ENCODE measurements around the gene ASAH2.

ASAH2 gene

GRCh38 chr10:50251394-50251793 lies at the start of gene ASAH2:
TSS of gene ASAH2 (minus strand) at chr10:50251516. CDS start at chr10:50248610, 2,906 bp downstream.
- Histone ChIP-seq H3K27me3 (peaks cover 49% of the 10 kb centered on the region), H3K4me1 (ENCODE audit: control insufficient read depth in 1 of 2, insufficient read depth in 1 of 2, low read depth in 1 of 2, low read length in 1 of 2) (no peaks in the 10 kb centered on the region), H3K27ac (no peak within 1 kb of the TSS), H3K4me3 (ENCODE audit: low read depth in 1 of 2, low read length in 1 of 2) (no peak within 1 kb of the TSS), H3K36me3 (no peaks in the 10 kb centered on the region), H3K9me3 (no peaks in the 10 kb centered on the region)
- no peak for TF ChIP-seq CTCF (IDR thresholded peaks at IDR 0.05)

- Histone ChIP-seq H3K4me1 (ENCODE audit: control insufficient read depth in 1 of 2, insufficient read depth in 1 of 2, low read depth in 1 of 2, low read length in 1 of 2) (no peaks in the 10 kb centered on the region), H3K27ac (no peak overlapping the region), H3K9me3 (no peaks in the 10 kb centered on the region), H3K4me3 (ENCODE audit: low read depth in 1 of 2, low read length in 1 of 2) (no peak overlapping the region), H3K27me3 (no peaks in the 10 kb centered on the region), H3K36me3 (no peaks in the 10 kb centered on the region)
- TF ChIP-seq CTCF (IDR thresholded peaks at IDR 0.05), result no peak
Measured at GRCh38 chr10:50299948-50300669, 48.8 kb upstream of the ASAH2 start.

GRCh38 chr10:50295367-50295766 lies 44.1 kb upstream of the ASAH2 start:
- Histone ChIP-seq H3K36me3 (no peaks in the 10 kb centered on the region), H3K27ac (no peak overlapping the region), H3K9me3 (no peaks in the 10 kb centered on the region), H3K4me3 (ENCODE audit: low read depth in 1 of 2, low read length in 1 of 2) (no peak overlapping the region), H3K4me1 (ENCODE audit: control insufficient read depth in 1 of 2, insufficient read depth in 1 of 2, low read depth in 1 of 2, low read length in 1 of 2) (no peaks in the 10 kb centered on the region), H3K27me3 (no peaks in the 10 kb centered on the region)
- no peak for TF ChIP-seq CTCF (IDR thresholded peaks at IDR 0.05)

- H3K36me3 ChIP-seq, result no peaks in the 10 kb centered on the region
- H3K27me3 ChIP-seq, result no peaks in the 10 kb centered on the region
- TF ChIP-seq CTCF (IDR thresholded peaks at IDR 0.05), result no peak
- no peaks in the 10 kb centered on the region for H3K4me1 ChIP-seq (ENCODE audit: control insufficient read depth in 1 of 2, insufficient read depth in 1 of 2, low read depth in 1 of 2, low read length in 1 of 2)
- H3K4me3 ChIP-seq (ENCODE audit: low read depth in 1 of 2, low read length in 1 of 2), result no peak overlapping the region
- no peaks in the 10 kb centered on the region for H3K9me3 ChIP-seq
- no peak overlapping the region for H3K27ac ChIP-seq
Measured at GRCh38 chr10:50294582-50294981, 43.3 kb upstream of the ASAH2 start.

GRCh38 chr10:50293513-50294313 lies 42.4 kb upstream of the ASAH2 start:
- H3K4me3 ChIP-seq (ENCODE audit: low read depth in 1 of 2, low read length in 1 of 2), result no peak overlapping the region
- no peaks in the 10 kb centered on the region for H3K4me1 ChIP-seq (ENCODE audit: control insufficient read depth in 1 of 2, insufficient read depth in 1 of 2, low read depth in 1 of 2, low read length in 1 of 2)
- TF ChIP-seq CTCF (IDR thresholded peaks at IDR 0.05), result no peak
- H3K36me3 ChIP-seq, result no peaks in the 10 kb centered on the region
- H3K9me3 ChIP-seq, result no peaks in the 10 kb centered on the region
- no peaks in the 10 kb centered on the region for H3K27me3 ChIP-seq
- no peak overlapping the region for H3K27ac ChIP-seq
